HEK293T (cell line): ENCODE measurements around the gene KRTAP10-7.

Experiments
- ARNT ChIP-seq: fragments of 450-650 bp; IDR thresholded peaks from 2 replicates; pipeline ENCODE4 v1.6.1; 2017; ENCODE audit warnings: mild to moderate bottlenecking
- ELF4 ChIP-seq: fragments of 450-650 bp; IDR thresholded peaks from 2 replicates; pipeline ENCODE4 v1.6.1; 2017; ENCODE audit warnings: antibody characterized with exemption
- FOXA1 ChIP-seq: fragments of 450-650 bp; IDR thresholded peaks from 2 replicates; pipeline ENCODE4 v1.6.1; 2016; ENCODE audit warnings: mild to moderate bottlenecking
- FOXK2 ChIP-seq: fragments of 450-650 bp; IDR thresholded peaks from 2 replicates; pipeline ENCODE4 v1.6.1; 2016; ENCODE audit warnings: mild to moderate bottlenecking
- FOXM1 ChIP-seq: fragments of 450-650 bp; IDR thresholded peaks from 2 replicates; pipeline ENCODE4 v1.6.1; 2017; ENCODE audit warnings: mild to moderate bottlenecking, borderline replicate concordance
- HDGF ChIP-seq: fragments of 450-650 bp; IDR thresholded peaks from 2 replicates; pipeline ENCODE4 v1.6.1; 2017; ENCODE audit warnings: antibody characterized with exemption, borderline replicate concordance
- PKNOX1 ChIP-seq: fragments of 450-650 bp; IDR thresholded peaks from 2 replicates; pipeline ENCODE4 v1.6.1; 2016
- SP1 ChIP-seq: fragments of 450-650 bp; IDR thresholded peaks from 2 replicates; pipeline ENCODE4 v1.6.1; 2017
- SUZ12 ChIP-seq: fragments of 450-650 bp; IDR thresholded peaks from 2 replicates; pipeline ENCODE4 v1.6.1; 2016; ENCODE audit warnings: mild to moderate bottlenecking
- ZNF384 ChIP-seq: fragments of 450-650 bp; IDR thresholded peaks from 2 replicates; pipeline ENCODE4 v1.6.1; 2016

DNA sequence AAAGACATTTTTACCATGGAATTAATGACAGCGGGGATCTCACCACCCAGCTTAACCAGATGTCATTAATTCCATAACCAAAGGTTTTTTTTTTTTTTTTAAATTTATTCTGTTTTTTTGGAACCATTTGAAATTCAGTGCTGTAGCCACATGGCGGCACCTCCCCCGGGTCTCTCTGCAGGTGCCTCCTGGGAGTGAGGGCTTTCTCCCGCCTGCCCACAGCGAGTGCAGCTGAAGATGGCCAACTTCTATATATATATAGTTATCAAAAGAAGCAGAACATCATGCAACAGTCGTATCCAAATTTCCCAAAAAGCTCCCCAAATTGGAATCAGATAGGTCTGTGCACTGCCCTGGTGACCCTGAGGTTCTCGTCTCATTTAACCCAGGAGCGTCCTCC, 15.1 kb downstream of the KRTAP10-7 start:
- TF ChIP-seq SP1, result no peak
- no peak for TF ChIP-seq ELF4
- no peak for TF ChIP-seq FOXM1
- TF ChIP-seq ZNF384, result no peak
- TF ChIP-seq FOXA1, result no peak
- TF ChIP-seq FOXK2, result no peak
- TF ChIP-seq HDGF, result no peak
- no peak for TF ChIP-seq ARNT
- TF ChIP-seq PKNOX1, result no peak
- no peak for TF ChIP-seq SUZ12
